ENCODE measurements around the gene CARNS1. TPM values are rescaled to one million over a fixed set of nuclear protein-coding genes. Genes with fewer than 3 reads are reported as not detected.
A peak's percentile ranks its signal among the peaks of the same experiment; 100 is the strongest.

CARNS1 gene
- total and polyA plus RNA-seq, 2 of the 13 experiments (the other 11 are each of a cell fraction or from before 2014, with no cell fraction given): not detected

GRCh38 chr11:67391304-67392182 lies 23.9 kb upstream of the CARNS1 start, which contains the start of gene RAD9A (continued):
- peak; percentile 94 for TF ChIP-seq ZNF318 (CRISPR knock-in tag; IDR thresholded peaks at IDR 0.05)
- TF ChIP-seq ZNF510 (CRISPR knock-in tag; IDR thresholded peaks at IDR 0.05; ENCODE audit: low read depth): no peak
- TF ChIP-seq ARNT2 (CRISPR knock-in tag; IDR thresholded peaks at IDR 0.05; ENCODE audit: low read depth): peak; percentile 79
- TF ChIP-seq ZBTB37 (CRISPR knock-in tag; IDR thresholded peaks at IDR 0.05): no peak
- TF ChIP-seq ZNF460 (CRISPR knock-in tag; IDR thresholded peaks at IDR 0.05; ENCODE audit: borderline replicate concordance): peak; percentile 49; the same call in 1 of the 2 replicates
- peak; percentile 69 for TF ChIP-seq JARID2 (CRISPR knock-in tag; IDR thresholded peaks at IDR 0.05; ENCODE audit: insufficient replicate concordance)
- TF ChIP-seq RBFOX2 (IDR thresholded peaks at IDR 0.05; ENCODE audit: low read depth, low read length): peak; percentile 89
- no peak for TF ChIP-seq ATF7 (IDR thresholded peaks at IDR 0.05)
- peak; percentile 76 for TF ChIP-seq ATF7 (CRISPR knock-in tag; IDR thresholded peaks at IDR 0.05)
- TF ChIP-seq KLF16 (CRISPR knock-in tag; IDR thresholded peaks at IDR 0.05): peak in 1 of 2 experiments; percentile 84; a peak in 3 of 4 replicates
- TF ChIP-seq ISL2 (CRISPR knock-in tag; IDR thresholded peaks at IDR 0.05): 0 out of 2 replicates have a peak, but pooled peaks have one; percentile 25
- no peak for TF ChIP-seq PRPF4 (IDR thresholded peaks at IDR 0.05; ENCODE audit: low read depth, low read length, poor library complexity, severe bottlenecking)
- peak; percentile 96 for TF ChIP-seq PHF20 (CRISPR knock-in tag; IDR thresholded peaks at IDR 0.05)
- peak; percentile 61; the same call in 1 of the 2 replicates for TF ChIP-seq ZBTB33 (CRISPR knock-in tag; IDR thresholded peaks at IDR 0.05)
- peak; percentile 78 for TF ChIP-seq MEIS1 (CRISPR knock-in tag; IDR thresholded peaks at IDR 0.05; ENCODE audit: borderline replicate concordance)
- no peak for TF ChIP-seq PCBP2 (optimal IDR thresholded peaks at IDR 0.05; ENCODE audit: low read depth, low read length, poor library complexity, severe bottlenecking)
